ENCODE measurements around the gene BCL10.

GRCh38 chr1:85262985-85263384, 13.4 kb downstream of the BCL10 start:
- TF ChIP-seq CTCF (tag by site-specific recombination; IDR thresholded peaks at IDR 0.05) = no peak
- TF ChIP-seq ZBTB26 (tag by site-specific recombination; optimal IDR thresholded peaks at IDR 0.05) = no peak
- no peak for TF ChIP-seq ZNF76 (tag by site-specific recombination; IDR thresholded peaks at IDR 0.05; ENCODE audit: borderline replicate concordance, low read depth)
- TF ChIP-seq ZNF350 (tag by site-specific recombination; IDR thresholded peaks at IDR 0.05) = no peak
